Retinal pigment epithelial cell (primary cell): ENCODE measurements around the gene SEC24C.

Experiments
- DNase-seq: peaks from one replicate; pipeline ENCODE4 v3.0.0-alpha.2; 2010; ENCODE audit warnings: low read depth
- H3K4me3 ChIP-seq: 2 replicates; pipeline ENCODE4 v1.5.1; 2011; ENCODE audit warnings: mild to moderate bottlenecking, low read length, control low read depth, moderate library complexity
- TF ChIP-seq, protein P1 (sequence below): conservative IDR thresholded peaks from 2 replicates; pipeline ENCODE4 v1.5.1; 2011; ENCODE audit warnings: low read depth, low read length, control low read depth, inconsistent platforms

Gene SEC24C

GRCh38 chr10:73797324-73798025 is 53.3 kb downstream of the SEC24C start:
- H3K4me3 ChIP-seq: no peak overlapping the region
- no peak for DNase-seq

GRCh38 chr10:73798087-73798486 is 53.9 kb downstream of the SEC24C start:
- H3K4me3 ChIP-seq: no peak overlapping the region
- DNase-seq: no peak
- TF ChIP-seq, protein P1, sequence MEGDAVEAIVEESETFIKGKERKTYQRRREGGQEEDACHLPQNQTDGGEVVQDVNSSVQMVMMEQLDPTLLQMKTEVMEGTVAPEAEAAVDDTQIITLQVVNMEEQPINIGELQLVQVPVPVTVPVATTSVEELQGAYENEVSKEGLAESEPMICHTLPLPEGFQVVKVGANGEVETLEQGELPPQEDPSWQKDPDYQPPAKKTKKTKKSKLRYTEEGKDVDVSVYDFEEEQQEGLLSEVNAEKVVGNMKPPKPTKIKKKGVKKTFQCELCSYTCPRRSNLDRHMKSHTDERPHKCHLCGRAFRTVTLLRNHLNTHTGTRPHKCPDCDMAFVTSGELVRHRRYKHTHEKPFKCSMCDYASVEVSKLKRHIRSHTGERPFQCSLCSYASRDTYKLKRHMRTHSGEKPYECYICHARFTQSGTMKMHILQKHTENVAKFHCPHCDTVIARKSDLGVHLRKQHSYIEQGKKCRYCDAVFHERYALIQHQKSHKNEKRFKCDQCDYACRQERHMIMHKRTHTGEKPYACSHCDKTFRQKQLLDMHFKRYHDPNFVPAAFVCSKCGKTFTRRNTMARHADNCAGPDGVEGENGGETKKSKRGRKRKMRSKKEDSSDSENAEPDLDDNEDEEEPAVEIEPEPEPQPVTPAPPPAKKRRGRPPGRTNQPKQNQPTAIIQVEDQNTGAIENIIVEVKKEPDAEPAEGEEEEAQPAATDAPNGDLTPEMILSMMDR: no peak

More at GRCh38 chr10:73797324-73798025, 53.3 kb downstream of the SEC24C start:
- TF ChIP-seq, protein P1: no peak

GRCh38 chr10:73798927-73799560 is 54.9 kb downstream of the SEC24C start:
- TF ChIP-seq, protein P1: no peak
- no peak overlapping the region for H3K4me3 ChIP-seq
- DNase-seq: no peak

GRCh38 chr10:73799899-73800559 is 55.9 kb downstream of the SEC24C start:
- TF ChIP-seq, protein P1: no peak
- no peak overlapping the region for H3K4me3 ChIP-seq
- DNase-seq: no peak

- no peak for DNase-seq
- TF ChIP-seq, protein P1: no peak
These were observed 56.5 kb downstream of the SEC24C start for GRCh38 chr10:73800560-73801252.

DNA sequence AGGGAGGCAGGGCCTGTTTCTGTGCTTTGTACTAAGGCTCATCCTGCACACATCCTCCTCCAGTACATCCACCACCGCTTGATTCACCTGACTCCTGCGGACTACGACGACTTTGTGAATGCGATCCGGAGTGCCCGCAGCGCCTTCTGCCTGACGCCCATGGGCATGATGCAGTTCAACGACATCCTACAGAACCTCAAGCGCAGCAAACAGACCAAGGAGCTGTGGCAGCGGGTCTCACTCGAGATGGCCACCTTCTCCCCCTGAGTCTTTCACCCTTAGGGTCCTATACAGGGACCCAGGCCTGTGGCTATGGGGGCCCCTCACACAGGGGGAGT is 57.0 kb downstream of the SEC24C start:
- DNase-seq: no peak
- H3K4me3 ChIP-seq: no peak overlapping the region
- TF ChIP-seq, protein P1: no peak

More at GRCh38 chr10:73800560-73801252, 56.5 kb downstream of the SEC24C start:
- no peak overlapping the region for H3K4me3 ChIP-seq
